GM12874 (cell line): ENCODE data around the gene ISLR2.
A peak's percentile ranks its signal among the peaks of the same experiment; 100 is the strongest.

ENCODE experiments used
- TF ChIP-seq, protein P1 (sequence below): IDR thresholded peaks from 2 replicates; pipeline ENCODE4 v1.5.1; 2011; ENCODE audit warnings: low read depth, mild to moderate bottlenecking, control low read depth, low read length, moderate library complexity; ENCODE audit not compliant: insufficient read depth

ISLR2 gene

DNA sequence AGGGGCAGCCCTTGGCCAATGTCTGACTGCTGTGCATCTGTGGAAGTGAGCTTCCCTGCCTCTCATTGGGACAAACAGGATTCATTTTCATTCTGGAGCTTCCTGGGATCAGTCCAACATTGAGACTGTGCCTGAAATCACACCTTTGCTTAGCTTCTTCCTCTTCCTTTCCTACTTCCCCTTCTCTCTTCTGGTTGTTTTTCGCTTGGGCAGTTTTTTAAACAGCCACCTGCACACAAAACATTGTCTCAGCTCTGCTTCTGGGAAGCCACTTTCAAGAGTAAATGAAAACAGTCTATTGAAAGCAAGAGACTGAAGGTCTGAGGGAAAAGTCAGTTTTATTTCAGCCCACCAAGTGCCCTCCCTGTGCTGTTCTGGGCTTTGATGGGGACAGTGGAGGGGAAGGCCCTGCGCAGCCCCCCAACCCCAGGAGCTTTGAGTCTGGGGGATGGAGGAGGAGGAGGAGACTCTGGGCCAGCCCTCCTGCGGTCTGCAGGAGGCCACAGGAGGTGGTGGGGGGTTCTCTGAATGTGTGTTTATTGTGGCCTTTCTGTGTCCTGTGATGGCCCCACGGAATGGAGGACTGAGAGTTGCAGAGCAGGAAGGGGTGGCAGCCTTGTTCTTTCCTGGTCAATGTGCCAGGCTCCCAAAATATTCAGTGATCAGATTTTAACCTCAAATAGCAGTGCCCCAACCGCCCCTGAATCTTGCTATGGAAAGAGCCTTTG, 7.8 kb upstream of the ISLR2 start:
- TF ChIP-seq, protein P1, sequence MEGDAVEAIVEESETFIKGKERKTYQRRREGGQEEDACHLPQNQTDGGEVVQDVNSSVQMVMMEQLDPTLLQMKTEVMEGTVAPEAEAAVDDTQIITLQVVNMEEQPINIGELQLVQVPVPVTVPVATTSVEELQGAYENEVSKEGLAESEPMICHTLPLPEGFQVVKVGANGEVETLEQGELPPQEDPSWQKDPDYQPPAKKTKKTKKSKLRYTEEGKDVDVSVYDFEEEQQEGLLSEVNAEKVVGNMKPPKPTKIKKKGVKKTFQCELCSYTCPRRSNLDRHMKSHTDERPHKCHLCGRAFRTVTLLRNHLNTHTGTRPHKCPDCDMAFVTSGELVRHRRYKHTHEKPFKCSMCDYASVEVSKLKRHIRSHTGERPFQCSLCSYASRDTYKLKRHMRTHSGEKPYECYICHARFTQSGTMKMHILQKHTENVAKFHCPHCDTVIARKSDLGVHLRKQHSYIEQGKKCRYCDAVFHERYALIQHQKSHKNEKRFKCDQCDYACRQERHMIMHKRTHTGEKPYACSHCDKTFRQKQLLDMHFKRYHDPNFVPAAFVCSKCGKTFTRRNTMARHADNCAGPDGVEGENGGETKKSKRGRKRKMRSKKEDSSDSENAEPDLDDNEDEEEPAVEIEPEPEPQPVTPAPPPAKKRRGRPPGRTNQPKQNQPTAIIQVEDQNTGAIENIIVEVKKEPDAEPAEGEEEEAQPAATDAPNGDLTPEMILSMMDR = no peak

- TF ChIP-seq, protein P1 = no peak
Measured at GRCh38 chr15:74123131-74123429, 7.3 kb upstream of the ISLR2 start.

DNA sequence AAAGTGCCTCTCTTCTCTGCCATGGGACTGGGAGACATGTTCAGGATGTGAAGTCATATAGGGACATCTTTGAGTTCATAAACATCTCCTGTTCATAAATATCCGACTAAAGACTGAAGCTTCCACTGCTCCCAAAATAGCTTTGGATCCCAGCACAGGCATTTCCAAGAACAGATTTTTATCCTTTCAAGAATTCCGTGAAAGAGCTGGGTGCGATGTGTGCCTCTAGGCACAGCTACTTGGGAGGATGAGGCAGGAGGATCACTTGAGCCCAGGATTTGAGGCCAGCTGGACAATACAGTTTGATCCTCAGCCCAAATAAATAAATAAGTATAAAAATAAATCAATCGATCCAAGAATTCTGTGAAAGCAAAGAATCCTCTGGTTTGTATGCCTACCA, 6.7 kb upstream of the ISLR2 start:
- TF ChIP-seq, protein P1 = no peak

GRCh38 chr15:74124196-74124595, 6.2 kb upstream of the ISLR2 start:
- TF ChIP-seq, protein P1 = no peak

GRCh38 chr15:74124759-74125158, 5.6 kb upstream of the ISLR2 start:
- TF ChIP-seq, protein P1 = no peak

GRCh38 chr15:74127255-74127953, 3.0 kb upstream of the ISLR2 start:
- TF ChIP-seq, protein P1 = peak; percentile 98

- TF ChIP-seq, protein P1 = no peak
Measured at GRCh38 chr15:74127954-74128784, 2.2 kb upstream of the ISLR2 start.
